H9 (cell line): ENCODE measurements around the gene KCNN3. TPM values are rescaled to one million over a fixed set of nuclear protein-coding genes. Genes with fewer than 3 reads are reported as not detected.

Experiments used
- DNase-seq: peaks from one replicate; pipeline ENCODE4 v3.0.0-alpha.2; 2017
- H2AFZ ChIP-seq: one replicate; pipeline ENCODE4 v1.6.1; 2013; ENCODE audit warnings: mild to moderate bottlenecking, low read length, control low read depth, moderate library complexity
- H2AK5ac ChIP-seq: 2 replicates; pipeline ENCODE4 v1.6.1; 2013; ENCODE audit warnings: low read length, control low read depth, mixed read lengths; ENCODE audit not compliant: insufficient read length
- H2BK120ac ChIP-seq: one replicate; pipeline ENCODE4 v1.6.1; 2013; ENCODE audit warnings: low read depth, mild to moderate bottlenecking, low read length, control low read depth, inconsistent platforms; ENCODE audit not compliant: poor library complexity, severe bottlenecking
- H2BK12ac ChIP-seq: 2 replicates; pipeline ENCODE4 v1.6.1; 2013; ENCODE audit warnings: low read length, control low read depth, mixed read lengths, low read depth; ENCODE audit not compliant: insufficient read length
- H2BK15ac ChIP-seq: 2 replicates; pipeline ENCODE4 v1.6.1; 2013; ENCODE audit warnings: low read depth, low read length, control low read depth
- H2BK20ac ChIP-seq: one replicate; pipeline ENCODE4 v1.6.1; 2013; ENCODE audit warnings: low read depth, mild to moderate bottlenecking, low read length, control low read depth, inconsistent platforms; ENCODE audit not compliant: poor library complexity, severe bottlenecking
- H2BK5ac ChIP-seq: 2 replicates; pipeline ENCODE4 v1.6.1; 2013; ENCODE audit warnings: low read length, control low read depth, mixed read lengths; ENCODE audit not compliant: insufficient read length
- H3K14ac ChIP-seq: 2 replicates; pipeline ENCODE4 v1.6.1; 2013; ENCODE audit warnings: low read length, control low read depth; ENCODE audit not compliant: insufficient read depth
- H3K18ac ChIP-seq: 2 replicates; pipeline ENCODE4 v1.6.1; 2013; ENCODE audit warnings: low read depth, mild to moderate bottlenecking, mixed read lengths, low read length, control low read depth; ENCODE audit not compliant: insufficient read length
- H3K23ac ChIP-seq: 2 replicates; pipeline ENCODE4 v1.6.1; 2013; ENCODE audit warnings: low read length, control low read depth, mixed read lengths, low read depth; ENCODE audit not compliant: insufficient read length
- H3K23me2 ChIP-seq: 2 replicates; pipeline ENCODE4 v1.6.1; 2013; ENCODE audit warnings: low read depth, mild to moderate bottlenecking, mixed read lengths, low read length, control low read depth; ENCODE audit not compliant: insufficient read length, poor library complexity, severe bottlenecking
- H3K27ac ChIP-seq: 2 replicates; pipeline ENCODE4 v1.5.1; 2013; ENCODE audit warnings: low read length, control low read depth, mixed read lengths, low read depth; ENCODE audit not compliant: insufficient read length
- H3K27me3 ChIP-seq: 2 replicates; pipeline ENCODE4 v1.6.1; 2013; ENCODE audit warnings: low read length, control low read depth, inconsistent platforms; ENCODE audit not compliant: insufficient read depth
- H3K4ac ChIP-seq: 2 replicates; pipeline ENCODE4 v1.6.1; 2013; ENCODE audit warnings: low read depth, mild to moderate bottlenecking, control low read depth, inconsistent platforms, low read length, moderate library complexity
- H3K4me1 ChIP-seq: 2 replicates; pipeline ENCODE4 v1.6.1; 2013; ENCODE audit warnings: low read length, control low read depth, inconsistent platforms; ENCODE audit not compliant: insufficient read depth
- H3K4me2 ChIP-seq: 2 replicates; pipeline ENCODE4 v1.6.1; 2013; ENCODE audit warnings: low read length, control low read depth, mixed read lengths; ENCODE audit not compliant: insufficient read length, insufficient read depth
- H3K56ac ChIP-seq: 2 replicates; pipeline ENCODE4 v1.6.1; 2013; ENCODE audit warnings: low read depth, mild to moderate bottlenecking, mixed read lengths, low read length, control low read depth; ENCODE audit not compliant: insufficient read length
- H3K79me1 ChIP-seq: 2 replicates; pipeline ENCODE4 v1.6.1; 2013; ENCODE audit warnings: low read depth, mild to moderate bottlenecking, moderate library complexity, low read length, control low read depth, inconsistent platforms; ENCODE audit not compliant: insufficient read depth, poor library complexity, severe bottlenecking
- H3K79me2 ChIP-seq: 2 replicates; pipeline ENCODE4 v1.6.1; 2013; ENCODE audit warnings: low read length, control low read depth, inconsistent platforms; ENCODE audit not compliant: insufficient read depth
- H3K9ac ChIP-seq: 2 replicates; pipeline ENCODE4 v1.6.1; 2013; ENCODE audit warnings: low read length, control low read depth, mixed read lengths; ENCODE audit not compliant: insufficient read length; ENCODE audit errors: extremely low read depth
- H3K9me3 ChIP-seq: one replicate; pipeline ENCODE4 v1.6.1; 2013; ENCODE audit warnings: low read depth, low read length, inconsistent platforms; ENCODE audit not compliant: control insufficient read depth
- H3T11ph ChIP-seq: one replicate; pipeline ENCODE4 v1.6.1; 2013; ENCODE audit warnings: mild to moderate bottlenecking, low read length, control low read depth, inconsistent platforms
- H4K20me1 ChIP-seq: one replicate; pipeline ENCODE4 v1.6.1; 2013; ENCODE audit not compliant: control insufficient read depth, insufficient read length, insufficient read depth
- H4K5ac ChIP-seq: 2 replicates; pipeline ENCODE4 v1.6.1; 2013; ENCODE audit warnings: low read depth, mild to moderate bottlenecking, mixed read lengths, low read length, control low read depth; ENCODE audit not compliant: insufficient read length
- H4K8ac ChIP-seq: replicated peaks from 2 replicates; pipeline ENCODE4 v1.6.1; 2013; ENCODE audit warnings: low read length, control low read depth, mixed read lengths, low read depth; ENCODE audit not compliant: insufficient read length
- H4K91ac ChIP-seq: 2 replicates; pipeline ENCODE4 v1.6.1; 2013; ENCODE audit warnings: low read depth, mild to moderate bottlenecking, moderate library complexity, mixed read lengths, low read length, control low read depth; ENCODE audit not compliant: insufficient read length
- H3K27ac Mint-ChIP-seq, 3 experiments: 2 replicates in 2 of 3; 3 replicates in 1 of 3; pipeline ENCODE4 v1.8.0; 2020 to 2021; ENCODE audit warnings: mixed read lengths in 3 of 3, mild to moderate bottlenecking in 1 of 3, moderate library complexity in 1 of 3
- H3K27me3 Mint-ChIP-seq: 2 replicates; pipeline ENCODE4 v1.8.0; 2021; ENCODE audit warnings: low read depth, mild to moderate bottlenecking, moderate library complexity, mixed read lengths
- H3K36me3 Mint-ChIP-seq, 3 experiments: 2 replicates in 2 of 3; 3 replicates in 1 of 3; pipeline ENCODE4 v1.8.0; 2020 to 2021; ENCODE audit warnings: low read depth in 3 of 3, mixed read lengths in 3 of 3; ENCODE audit not compliant: insufficient read depth in 1 of 3
- H3K4me1 Mint-ChIP-seq, 2 experiments: 2 replicates each; pipeline ENCODE4 v1.8.0; 2020; ENCODE audit warnings: mixed read lengths in 2 of 2
- H3K4me3 Mint-ChIP-seq, 2 experiments: 2 replicates in 1 of 2; 3 replicates in 1 of 2; pipeline ENCODE4 v1.8.0; 2020 to 2021; ENCODE audit warnings: mild to moderate bottlenecking in 2 of 2, mixed read lengths in 2 of 2, moderate library complexity in 1 of 2
- H3K9me3 Mint-ChIP-seq, 2 experiments: 2 replicates in 1 of 2; 3 replicates in 1 of 2; pipeline ENCODE4 v1.8.0; 2020; ENCODE audit warnings: mild to moderate bottlenecking in 2 of 2, mixed read lengths in 2 of 2, moderate library complexity in 1 of 2
- WGBS: extraction: QIAGEN DNeasy Blood & Tissue Kit; methylation state at CpG from one replicate; pipeline ENCODE4 v1.1.7; 2013; ENCODE audit warnings: missing lambda C conversion rate, low lambda C conversion rate, mixed read lengths; ENCODE audit not compliant: insufficient read length; ENCODE audit errors: extremely low coverage; 5-methylcytosine and 5-hydroxymethylcytosine counted together
- total RNA-seq: library from RNA; stranded (reverse); gene quantifications from 2 replicates; pipeline ENCODE4 v1.2.1, GENCODE V29; 2021
- TF ChIP-seq, protein P1 (sequence below): fragments of 200-600 bp; sonication (generic); conservative IDR thresholded peaks from 3 replicates; pipeline ENCODE4 v1.8.0; 2021; ENCODE audit warnings: antibody characterized with exemption, mild to moderate bottlenecking

The KCNN3 gene
- total RNA-seq, 1 experiment from 2014 or later, result 0.83 TPM

DNA sequence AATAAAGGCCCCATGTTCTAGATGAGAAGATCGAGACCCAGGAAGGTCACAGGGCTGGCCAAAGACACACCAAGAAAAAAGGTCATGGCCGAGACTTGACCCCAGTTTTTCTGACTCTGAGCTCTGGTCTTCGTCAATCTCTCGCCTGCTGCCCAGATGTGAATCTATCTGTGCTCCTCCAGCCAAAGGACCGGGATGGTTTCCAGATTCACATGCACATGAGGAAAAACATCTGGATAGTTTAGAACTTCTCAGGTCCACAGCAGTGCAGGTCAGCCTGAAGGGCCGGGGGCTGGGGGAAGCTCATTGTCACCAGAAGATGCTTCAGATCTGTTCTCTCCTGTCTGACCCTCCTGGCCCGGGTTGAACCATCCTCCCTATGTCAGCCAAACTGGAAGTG is 49.0 kb downstream of the KCNN3 start:
- Histone ChIP-seq H3K56ac (no peak overlapping the region), H3T11ph (no peak overlapping the region), H3K23ac (no peak overlapping the region), H3K27ac (no peak overlapping the region), H3K27me3 (no peaks in the 10 kb centered on the region), H2BK5ac (no peak overlapping the region), H2BK20ac (no peak overlapping the region), H3K79me2 (no peaks in the 10 kb centered on the region), H3K79me1 (no peaks in the 10 kb centered on the region), H3K9ac (no peak overlapping the region), H2AK5ac (no peak overlapping the region), H3K4me2 (no peak overlapping the region), H3K9me3 (no peaks in the 10 kb centered on the region), H3K23me2 (no peaks in the 10 kb centered on the region), H3K4ac (no peak overlapping the region), H2AFZ (no peak overlapping the region), H4K8ac (no peak overlapping the region), H2BK15ac (no peak overlapping the region), H2BK12ac (no peak overlapping the region), H3K4me1 (no peaks in the 10 kb centered on the region), H3K18ac (no peak overlapping the region), H4K5ac (no peak overlapping the region), H3K14ac (no peak overlapping the region), H4K91ac (no peak overlapping the region), H4K20me1 (no peaks in the 10 kb centered on the region), H2BK120ac (no peak overlapping the region)
- Mint-ChIP-seq H3K9me3 (no peaks in the 10 kb centered on the region), H3K4me3 (no peak overlapping the region), H3K27me3 (no peaks in the 10 kb centered on the region; the same call in none of the 2 replicates), H3K36me3 (no peaks in the 10 kb centered on the region), H3K27ac (no peak overlapping the region), H3K4me1 (peaks cover 21 to 22% of the 10 kb centered on the region in 2 experiments)
- TF ChIP-seq, protein P1, sequence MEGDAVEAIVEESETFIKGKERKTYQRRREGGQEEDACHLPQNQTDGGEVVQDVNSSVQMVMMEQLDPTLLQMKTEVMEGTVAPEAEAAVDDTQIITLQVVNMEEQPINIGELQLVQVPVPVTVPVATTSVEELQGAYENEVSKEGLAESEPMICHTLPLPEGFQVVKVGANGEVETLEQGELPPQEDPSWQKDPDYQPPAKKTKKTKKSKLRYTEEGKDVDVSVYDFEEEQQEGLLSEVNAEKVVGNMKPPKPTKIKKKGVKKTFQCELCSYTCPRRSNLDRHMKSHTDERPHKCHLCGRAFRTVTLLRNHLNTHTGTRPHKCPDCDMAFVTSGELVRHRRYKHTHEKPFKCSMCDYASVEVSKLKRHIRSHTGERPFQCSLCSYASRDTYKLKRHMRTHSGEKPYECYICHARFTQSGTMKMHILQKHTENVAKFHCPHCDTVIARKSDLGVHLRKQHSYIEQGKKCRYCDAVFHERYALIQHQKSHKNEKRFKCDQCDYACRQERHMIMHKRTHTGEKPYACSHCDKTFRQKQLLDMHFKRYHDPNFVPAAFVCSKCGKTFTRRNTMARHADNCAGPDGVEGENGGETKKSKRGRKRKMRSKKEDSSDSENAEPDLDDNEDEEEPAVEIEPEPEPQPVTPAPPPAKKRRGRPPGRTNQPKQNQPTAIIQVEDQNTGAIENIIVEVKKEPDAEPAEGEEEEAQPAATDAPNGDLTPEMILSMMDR, result no peak
- WGBS, result no CpG with 5 or more reads among the region's 7 CpGs
- no peak for DNase-seq
